SJCRH30 (cell line): ENCODE data around the gene EMX1. TPM values are rescaled to one million over a fixed set of nuclear protein-coding genes. Genes with fewer than 3 reads are reported as not detected.

Experiments used
- DNase-seq, 2 experiments: peaks; one replicate each; pipeline ENCODE4 v3.0.0-alpha.2; 2015 to 2020
- H3K27ac ChIP-seq: fragments of 250-450 bp; sonication (Bioruptor Pico); 2 replicates; pipeline ENCODE4 v1.5.1; 2020; ENCODE audit warnings: mild to moderate bottlenecking, moderate library complexity
- H3K27me3 ChIP-seq: fragments of 250-450 bp; sonication (Bioruptor Pico); 2 replicates; pipeline ENCODE4 v1.5.1; 2020; ENCODE audit warnings: mild to moderate bottlenecking, moderate library complexity
- H3K36me3 ChIP-seq: fragments of 250-450 bp; sonication (Bioruptor Pico); 2 replicates; pipeline ENCODE4 v1.5.1; 2020; ENCODE audit warnings: mild to moderate bottlenecking, moderate library complexity
- H3K4me1 ChIP-seq: fragments of 250-450 bp; sonication (Bioruptor Pico); 2 replicates; pipeline ENCODE4 v1.5.1; 2020; ENCODE audit warnings: mild to moderate bottlenecking, moderate library complexity
- H3K4me3 ChIP-seq: fragments of 250-450 bp; sonication (Bioruptor Pico); 2 replicates; pipeline ENCODE4 v1.5.1; 2020; ENCODE audit warnings: mild to moderate bottlenecking, moderate library complexity
- H3K9me3 ChIP-seq: fragments of 250-450 bp; sonication (Bioruptor Pico); replicated peaks from 2 replicates; pipeline ENCODE4 v1.5.1; 2020; ENCODE audit warnings: mild to moderate bottlenecking, moderate library complexity
- total RNA-seq: library from RNA; depleted of rRNA; stranded (reverse); fragments of >200 nt; shearing (Covaris generic); gene quantifications from 2 replicates; pipeline ENCODE4 v1.2.3, GENCODE V29; 2014; rRNA removed

EMX1 gene
- total RNA-seq, 1 experiment from 2014 or later: not detected

- H3K4me3 ChIP-seq: no peak overlapping the region
- H3K36me3 ChIP-seq: no peaks in the 10 kb centered on the region
- no peaks in the 10 kb centered on the region for H3K9me3 ChIP-seq
- no peak overlapping the region for H3K27ac ChIP-seq
- no peak for DNase-seq
- peaks cover 12% of the 10 kb centered on the region for H3K4me1 ChIP-seq
- no peaks in the 10 kb centered on the region for H3K27me3 ChIP-seq
These were observed 57.7 kb downstream of the EMX1 start for GRCh38 chr2:72975017-72975416.

- no peak overlapping the region for H3K4me3 ChIP-seq
- no peaks in the 10 kb centered on the region for H3K27me3 ChIP-seq
- no peaks in the 10 kb centered on the region for H3K36me3 ChIP-seq
- peaks cover 16% of the 10 kb centered on the region for H3K4me1 ChIP-seq
- no peak for DNase-seq
- no peaks in the 10 kb centered on the region for H3K9me3 ChIP-seq
- H3K27ac ChIP-seq: peak overlapping the region; percentile 46
These were observed 62.6 kb downstream of the EMX1 start for GRCh38 chr2:72979896-72980295.

- no peaks in the 10 kb centered on the region for H3K36me3 ChIP-seq
These were observed 63.4 kb downstream of the EMX1 start for GRCh38 chr2:72980535-72981217.

GRCh38 chr2:72981536-72981935 lies 64.2 kb downstream of the EMX1 start:
- H3K27me3 ChIP-seq: no peaks in the 10 kb centered on the region
- no peak overlapping the region for H3K4me3 ChIP-seq
- DNase-seq: no peak
- H3K27ac ChIP-seq: no peak overlapping the region
- H3K9me3 ChIP-seq: no peaks in the 10 kb centered on the region
- H3K4me1 ChIP-seq: peaks cover 16% of the 10 kb centered on the region
- H3K36me3 ChIP-seq: no peaks in the 10 kb centered on the region

More at GRCh38 chr2:72980535-72981217, 63.4 kb downstream of the EMX1 start:
- peak; percentile 17 to 42 for DNase-seq
- Histone ChIP-seq H3K27me3 (no peaks in the 10 kb centered on the region), H3K4me1 (peaks cover 16% of the 10 kb centered on the region), H3K4me3 (no peak overlapping the region), H3K27ac (peak overlapping the region; percentile 46), H3K9me3 (no peaks in the 10 kb centered on the region)

GRCh38 chr2:72982219-72982618 lies 64.9 kb downstream of the EMX1 start:
- H3K36me3 ChIP-seq: no peaks in the 10 kb centered on the region
- H3K4me1 ChIP-seq: peaks cover 16% of the 10 kb centered on the region
- no peak overlapping the region for H3K4me3 ChIP-seq
- no peak for DNase-seq
- no peaks in the 10 kb centered on the region for H3K9me3 ChIP-seq
- no peak overlapping the region for H3K27ac ChIP-seq
- no peaks in the 10 kb centered on the region for H3K27me3 ChIP-seq

- Histone ChIP-seq H3K36me3 (no peaks in the 10 kb centered on the region), H3K27me3 (no peaks in the 10 kb centered on the region), H3K4me3 (no peak overlapping the region), H3K9me3 (no peaks in the 10 kb centered on the region), H3K4me1 (peaks cover 16% of the 10 kb centered on the region), H3K27ac (no peak overlapping the region)
- DNase-seq: no peak
These were observed 65.6 kb downstream of the EMX1 start for GRCh38 chr2:72982781-72983499.

- H3K27me3 ChIP-seq: no peaks in the 10 kb centered on the region
- no peak for DNase-seq
- no peak overlapping the region for H3K27ac ChIP-seq
- no peaks in the 10 kb centered on the region for H3K36me3 ChIP-seq
- no peak overlapping the region for H3K4me3 ChIP-seq
- no peaks in the 10 kb centered on the region for H3K9me3 ChIP-seq
- H3K4me1 ChIP-seq: peaks cover 16% of the 10 kb centered on the region
These were observed 66.3 kb downstream of the EMX1 start for GRCh38 chr2:72983500-72984161.

GRCh38 chr2:72984172-72984671 lies 66.9 kb downstream of the EMX1 start:
- H3K27ac ChIP-seq: no peak overlapping the region
- peaks cover 16% of the 10 kb centered on the region for H3K4me1 ChIP-seq
- no peak overlapping the region for H3K4me3 ChIP-seq
- no peaks in the 10 kb centered on the region for H3K36me3 ChIP-seq
- DNase-seq: no peak
- H3K9me3 ChIP-seq: no peaks in the 10 kb centered on the region
- no peaks in the 10 kb centered on the region for H3K27me3 ChIP-seq

Other genes starting within 250 kb of the EMX1 start
- gene EXOC6B, start 91.5 kb upstream of the EMX1 start, total RNA-seq: 24.2 and 24.8 TPM in 2 replicates
- gene SPR, start 30.1 kb upstream of the EMX1 start, total RNA-seq: 34.3 and 37.3 TPM in 2 replicates
- 17.0 and 20.5 TPM in 2 replicates for gene SFXN5, start 154.2 kb downstream of the EMX1 start, total RNA-seq
- gene RAB11FIP5, start 195.4 kb downstream of the EMX1 start, total RNA-seq: 7.9 and 8.1 TPM in 2 replicates